GM12801 (cell line): ENCODE results near the gene AKT1S1.

ENCODE experiments used
- TF ChIP-seq, protein P1 (sequence below): IDR thresholded peaks from one replicate; pipeline ENCODE4 v1.5.1; 2011; ENCODE audit warnings: control low read depth; ENCODE audit not compliant: insufficient read length; ENCODE audit errors: extremely low read depth

AKT1S1 gene

GRCh38 chr19:49850487-49851342 is 26.4 kb downstream of the AKT1S1 start, which contains the start of gene PTOV1:
Gene PTOV1, plus strand, starts transcription at chr19:49851159.
- TF ChIP-seq, protein P1, sequence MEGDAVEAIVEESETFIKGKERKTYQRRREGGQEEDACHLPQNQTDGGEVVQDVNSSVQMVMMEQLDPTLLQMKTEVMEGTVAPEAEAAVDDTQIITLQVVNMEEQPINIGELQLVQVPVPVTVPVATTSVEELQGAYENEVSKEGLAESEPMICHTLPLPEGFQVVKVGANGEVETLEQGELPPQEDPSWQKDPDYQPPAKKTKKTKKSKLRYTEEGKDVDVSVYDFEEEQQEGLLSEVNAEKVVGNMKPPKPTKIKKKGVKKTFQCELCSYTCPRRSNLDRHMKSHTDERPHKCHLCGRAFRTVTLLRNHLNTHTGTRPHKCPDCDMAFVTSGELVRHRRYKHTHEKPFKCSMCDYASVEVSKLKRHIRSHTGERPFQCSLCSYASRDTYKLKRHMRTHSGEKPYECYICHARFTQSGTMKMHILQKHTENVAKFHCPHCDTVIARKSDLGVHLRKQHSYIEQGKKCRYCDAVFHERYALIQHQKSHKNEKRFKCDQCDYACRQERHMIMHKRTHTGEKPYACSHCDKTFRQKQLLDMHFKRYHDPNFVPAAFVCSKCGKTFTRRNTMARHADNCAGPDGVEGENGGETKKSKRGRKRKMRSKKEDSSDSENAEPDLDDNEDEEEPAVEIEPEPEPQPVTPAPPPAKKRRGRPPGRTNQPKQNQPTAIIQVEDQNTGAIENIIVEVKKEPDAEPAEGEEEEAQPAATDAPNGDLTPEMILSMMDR = no peak

- TF ChIP-seq, protein P1 = no peak
Observed at GRCh38 chr19:49850221-49850486, 27.0 kb downstream of the AKT1S1 start.

DNA sequence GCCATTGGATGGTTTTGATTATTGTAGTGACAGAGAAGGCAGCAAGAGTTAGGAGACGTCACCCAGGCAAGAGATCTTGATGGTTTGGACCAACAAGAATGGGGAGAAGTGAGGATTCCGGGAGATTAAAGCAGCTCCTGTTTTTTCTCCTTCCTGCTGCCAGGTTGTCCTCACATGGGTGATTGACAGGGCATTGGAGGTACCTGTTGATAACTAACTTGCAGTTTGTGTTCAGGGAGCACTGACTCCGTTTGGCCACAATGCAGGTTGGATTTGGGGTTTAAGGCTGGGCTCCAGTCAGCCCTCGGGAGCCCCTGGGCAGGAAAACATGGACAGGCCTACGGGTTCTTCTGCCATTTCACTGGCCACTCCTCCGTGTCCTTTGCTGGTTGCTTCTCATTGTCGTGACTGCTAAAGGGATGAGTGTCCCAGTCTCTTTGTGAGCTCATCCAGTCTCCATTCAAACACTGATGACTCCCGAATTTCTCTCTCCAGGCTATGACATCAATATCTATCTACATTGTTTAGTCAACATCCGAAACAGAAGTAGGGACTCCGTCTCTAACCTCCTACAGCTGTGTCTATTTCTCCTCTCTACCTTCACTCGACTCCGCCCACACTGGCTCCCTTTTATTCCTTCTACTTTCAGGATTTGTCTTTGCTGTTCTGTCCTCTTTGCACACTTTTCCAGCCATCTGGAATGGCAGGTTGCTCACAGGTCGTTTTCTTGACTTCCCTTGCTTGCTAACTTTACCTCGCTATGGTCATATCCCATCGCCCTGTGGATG is 27.5 kb downstream of the AKT1S1 start:
- TF ChIP-seq, protein P1 = no peak

GRCh38 chr19:49848938-49849337 is 28.2 kb downstream of the AKT1S1 start:
- TF ChIP-seq, protein P1 = no peak

DNA sequence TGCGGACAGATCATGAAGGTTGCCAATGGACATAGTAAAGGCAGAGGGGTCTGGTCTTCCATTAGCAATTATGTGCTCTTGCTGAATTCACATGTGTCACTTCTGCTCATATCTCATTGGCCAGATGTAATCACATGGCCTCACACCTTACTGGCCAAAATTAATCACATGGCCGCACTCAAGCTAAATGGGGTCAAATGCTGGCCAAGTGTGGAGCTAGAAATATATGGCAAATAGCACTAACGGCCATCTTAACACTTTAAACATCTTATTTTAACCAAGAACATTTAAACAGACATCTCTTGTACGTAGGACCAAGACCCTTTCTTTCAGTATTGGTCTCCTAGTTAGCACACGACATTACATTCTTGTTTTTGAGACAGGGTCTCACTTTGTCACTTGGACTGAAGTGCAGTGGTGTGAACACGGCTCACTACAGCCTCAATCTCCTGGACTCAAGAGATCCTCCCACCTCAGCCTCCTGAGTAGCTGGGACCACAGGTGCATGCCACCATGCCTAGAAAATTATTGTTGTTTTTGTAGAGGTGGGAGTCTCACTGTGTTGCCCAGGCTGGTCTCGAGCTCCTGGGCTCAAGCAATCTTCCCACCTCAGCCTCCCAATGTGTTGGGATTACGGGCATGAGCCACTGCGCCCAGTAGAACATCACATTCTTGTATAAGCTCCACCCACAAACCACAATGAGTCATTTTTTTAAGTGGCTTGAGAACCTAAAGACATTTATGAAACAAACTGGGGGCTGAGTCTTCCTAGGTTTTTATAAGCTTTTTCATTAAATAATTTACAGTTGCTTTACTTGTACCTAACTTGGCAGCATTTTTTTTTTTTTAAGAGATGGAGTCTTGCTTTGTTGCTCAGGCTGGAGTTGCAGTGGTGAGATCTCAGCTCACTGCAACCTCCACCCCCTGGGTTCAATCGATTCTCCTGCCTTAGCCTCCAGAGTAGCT is 29.1 kb downstream of the AKT1S1 start:
- TF ChIP-seq, protein P1 = no peak

DNA sequence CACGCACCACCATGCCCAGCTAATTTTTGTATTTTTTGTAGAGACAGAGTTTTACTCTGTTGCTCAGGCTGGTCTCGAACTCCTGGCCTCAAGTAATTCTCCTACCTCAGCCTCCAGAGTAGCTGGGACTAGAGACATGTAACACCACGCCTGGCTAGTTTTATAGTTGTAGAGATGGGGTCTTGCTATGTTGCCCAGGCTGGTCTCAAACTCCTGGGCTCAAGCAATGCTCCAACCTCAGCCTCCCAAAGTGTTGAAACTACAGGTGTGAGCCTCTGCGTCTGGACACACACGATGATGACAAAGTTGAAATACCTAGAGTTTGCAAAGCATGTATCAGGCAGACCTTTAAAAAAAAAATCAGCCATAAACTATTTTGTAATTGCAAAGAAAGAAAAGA is 30.7 kb downstream of the AKT1S1 start:
- TF ChIP-seq, protein P1 = no peak

- TF ChIP-seq, protein P1 = no peak
Observed at GRCh38 chr19:49845414-49845813, 31.7 kb downstream of the AKT1S1 start.
